Measurements from ENCODE around the gene CCDC38. TPM values are rescaled to one million over a fixed set of nuclear protein-coding genes. Genes with fewer than 3 reads are reported as not detected.

Gene CCDC38
- total RNA-seq, 2 experiments from 2014 or later: not detected

- no peak overlapping the region for H3K27ac Mint-ChIP-seq
- no peaks in the 10 kb centered on the region for H3K36me3 Mint-ChIP-seq (ENCODE audit: low read depth)
- no peak for DNase-seq
- H3K9me3 Mint-ChIP-seq (ENCODE audit: insufficient read depth): no peaks in the 10 kb centered on the region
- H3K27me3 Mint-ChIP-seq (ENCODE audit: low read depth): peaks cover 12% of the 10 kb centered on the region
- no peak for ATAC-seq
- H3K4me3 Mint-ChIP-seq: no peak overlapping the region
- POLR2A ChIA-PET: no interaction called here
- CTCF ChIA-PET: interaction anchor here (0.6 to 6.1 kb wide), 16 partner anchors 10 to 692 kb away, joined by 3 to 79 read pairs (median 4); partner anchors contain the start of genes AMDHD1 and CCDC38
- no peaks in the 10 kb centered on the region for H3K4me1 Mint-ChIP-seq (ENCODE audit: low read depth)
These were observed 23.3 kb downstream of the CCDC38 start for GRCh38 chr12:95919110-95919509.

GRCh38 chr12:95918194-95918993, 24.0 kb downstream of the CCDC38 start:
- POLR2A ChIA-PET: no interaction called here
- peak; percentile 96 for ATAC-seq
- Mint-ChIP-seq H3K27ac (no peak overlapping the region), H3K4me3 (no peak overlapping the region), H3K4me1 (ENCODE audit: low read depth) (no peaks in the 10 kb centered on the region), H3K36me3 (ENCODE audit: low read depth) (no peaks in the 10 kb centered on the region), H3K9me3 (ENCODE audit: insufficient read depth) (no peaks in the 10 kb centered on the region), H3K27me3 (ENCODE audit: low read depth) (peaks cover 12% of the 10 kb centered on the region)
- DNase-seq: peak; percentile 63
- CTCF ChIA-PET: interaction anchor here (0.7 to 6.1 kb wide), 17 partner anchors 10 to 599 kb away, joined by 3 to 79 read pairs (median 4); partner anchors contain the start of genes AMDHD1 and CCDC38

GRCh38 chr12:95909871-95910270, 32.5 kb downstream of the CCDC38 start:
- POLR2A ChIA-PET: no interaction called here
- Mint-ChIP-seq H3K4me1 (ENCODE audit: low read depth) (no peaks in the 10 kb centered on the region), H3K36me3 (ENCODE audit: low read depth) (no peaks in the 10 kb centered on the region), H3K4me3 (no peak overlapping the region), H3K27me3 (ENCODE audit: low read depth) (peaks cover 16% of the 10 kb centered on the region), H3K27ac (no peak overlapping the region), H3K9me3 (ENCODE audit: insufficient read depth) (no peaks in the 10 kb centered on the region)
- ATAC-seq (no peak), DNase-seq (no peak)
- CTCF ChIA-PET: no interaction called here

GRCh38 chr12:95908573-95908972, 33.8 kb downstream of the CCDC38 start:
- Mint-ChIP-seq H3K36me3 (ENCODE audit: low read depth) (no peaks in the 10 kb centered on the region), H3K27ac (no peak overlapping the region), H3K4me3 (no peak overlapping the region), H3K27me3 (ENCODE audit: low read depth) (peaks cover 17% of the 10 kb centered on the region), H3K4me1 (ENCODE audit: low read depth) (no peaks in the 10 kb centered on the region), H3K9me3 (ENCODE audit: insufficient read depth) (no peaks in the 10 kb centered on the region)
- ATAC-seq: no peak
- ChIA-PET POLR2A (no interaction called here), CTCF (interaction anchor here (1.1 kb wide), 1 partner anchor 10 kb away, joined by 10 read pairs; no protein-coding TSS in a partner anchor)
- no peak for DNase-seq

GRCh38 chr12:95898081-95898480, 44.3 kb downstream of the CCDC38 start:
- Mint-ChIP-seq H3K27ac (no peak overlapping the region), H3K36me3 (ENCODE audit: low read depth) (no peaks in the 10 kb centered on the region), H3K27me3 (ENCODE audit: low read depth) (peaks cover 15% of the 10 kb centered on the region), H3K4me3 (no peak overlapping the region), H3K4me1 (ENCODE audit: low read depth) (no peaks in the 10 kb centered on the region), H3K9me3 (ENCODE audit: insufficient read depth) (peaks cover 1% of the 10 kb centered on the region)
- ATAC-seq: no peak
- DNase-seq: no peak
- POLR2A ChIA-PET: no interaction called here
- CTCF ChIA-PET: no interaction called here

GRCh38 chr12:95896846-95897245, 45.6 kb downstream of the CCDC38 start:
- DNase-seq (no peak), ATAC-seq (no peak)
- H3K27me3 Mint-ChIP-seq (ENCODE audit: low read depth): peaks cover 10% of the 10 kb centered on the region
- POLR2A ChIA-PET: no interaction called here
- H3K4me3 Mint-ChIP-seq: no peak overlapping the region
- CTCF ChIA-PET: no interaction called here
- H3K36me3 Mint-ChIP-seq (ENCODE audit: low read depth): no peaks in the 10 kb centered on the region
- no peaks in the 10 kb centered on the region for H3K4me1 Mint-ChIP-seq (ENCODE audit: low read depth)
- H3K9me3 Mint-ChIP-seq (ENCODE audit: insufficient read depth): no peaks in the 10 kb centered on the region
- no peak overlapping the region for H3K27ac Mint-ChIP-seq

- DNase-seq (no peak), ATAC-seq (no peak)
- CTCF ChIA-PET: no interaction called here
- H3K9me3 Mint-ChIP-seq (ENCODE audit: insufficient read depth): no peaks in the 10 kb centered on the region
- H3K4me1 Mint-ChIP-seq (ENCODE audit: low read depth): no peaks in the 10 kb centered on the region
- H3K27ac Mint-ChIP-seq: no peak overlapping the region
- H3K27me3 Mint-ChIP-seq (ENCODE audit: low read depth): peaks cover 10% of the 10 kb centered on the region
- H3K4me3 Mint-ChIP-seq: no peak overlapping the region
- no peaks in the 10 kb centered on the region for H3K36me3 Mint-ChIP-seq (ENCODE audit: low read depth)
- POLR2A ChIA-PET: no interaction called here
These were observed 51.5 kb downstream of the CCDC38 start for GRCh38 chr12:95890958-95891357.

GRCh38 chr12:95887311-95887710, 55.1 kb downstream of the CCDC38 start:
- no peak overlapping the region for H3K4me3 Mint-ChIP-seq
- no peak for DNase-seq
- H3K27me3 Mint-ChIP-seq (ENCODE audit: low read depth): peaks cover 10% of the 10 kb centered on the region
- no peak overlapping the region for H3K27ac Mint-ChIP-seq
- ChIA-PET POLR2A (no interaction called here), CTCF (no interaction called here)
- no peaks in the 10 kb centered on the region for H3K9me3 Mint-ChIP-seq (ENCODE audit: insufficient read depth)
- no peak for ATAC-seq
- H3K4me1 Mint-ChIP-seq (ENCODE audit: low read depth): no peaks in the 10 kb centered on the region
- no peaks in the 10 kb centered on the region for H3K36me3 Mint-ChIP-seq (ENCODE audit: low read depth)

GRCh38 chr12:95884998-95885397, 57.4 kb downstream of the CCDC38 start:
- Mint-ChIP-seq H3K4me1 (ENCODE audit: low read depth) (no peaks in the 10 kb centered on the region), H3K36me3 (ENCODE audit: low read depth) (no peaks in the 10 kb centered on the region)

GRCh38 chr12:95882873-95883272, 59.5 kb downstream of the CCDC38 start:
- POLR2A ChIA-PET: no interaction called here
- H3K9me3 Mint-ChIP-seq (ENCODE audit: insufficient read depth): no peaks in the 10 kb centered on the region
- H3K36me3 Mint-ChIP-seq (ENCODE audit: low read depth): no peaks in the 10 kb centered on the region
- no peaks in the 10 kb centered on the region for H3K4me1 Mint-ChIP-seq (ENCODE audit: low read depth)
- no peak overlapping the region for H3K4me3 Mint-ChIP-seq
- CTCF ChIA-PET: no interaction called here
- DNase-seq (no peak), ATAC-seq (no peak)
- no peak overlapping the region for H3K27ac Mint-ChIP-seq
- peaks cover 7% of the 10 kb centered on the region for H3K27me3 Mint-ChIP-seq (ENCODE audit: low read depth)

More at GRCh38 chr12:95884998-95885397, 57.4 kb downstream of the CCDC38 start:
- Mint-ChIP-seq H3K27me3 (ENCODE audit: low read depth) (peaks cover 7% of the 10 kb centered on the region), H3K27ac (no peak overlapping the region), H3K9me3 (ENCODE audit: insufficient read depth) (no peaks in the 10 kb centered on the region), H3K4me3 (no peak overlapping the region)
- DNase-seq: no peak
- ChIA-PET POLR2A (no interaction called here), CTCF (no interaction called here)
- no peak for ATAC-seq

- Mint-ChIP-seq H3K27ac (no peak overlapping the region), H3K36me3 (ENCODE audit: low read depth) (no peaks in the 10 kb centered on the region), H3K4me1 (ENCODE audit: low read depth) (no peaks in the 10 kb centered on the region), H3K4me3 (no peak overlapping the region), H3K27me3 (ENCODE audit: low read depth) (peaks cover 7% of the 10 kb centered on the region), H3K9me3 (ENCODE audit: insufficient read depth) (no peaks in the 10 kb centered on the region)
- DNase-seq: no peak
- CTCF ChIA-PET: no interaction called here
- ATAC-seq: no peak
- POLR2A ChIA-PET: no interaction called here
These were observed 60.3 kb downstream of the CCDC38 start for GRCh38 chr12:95882080-95882479.

- ATAC-seq: no peak
- ChIA-PET CTCF (no interaction called here), POLR2A (no interaction called here)
These were observed 61.0 kb downstream of the CCDC38 start for GRCh38 chr12:95881331-95881955.

More at GRCh38 chr12:95881331-95881955, 61.0 kb downstream of the CCDC38 start:
- Mint-ChIP-seq H3K27ac (no peak overlapping the region), H3K9me3 (ENCODE audit: insufficient read depth) (no peaks in the 10 kb centered on the region), H3K36me3 (ENCODE audit: low read depth) (no peaks in the 10 kb centered on the region), H3K4me3 (no peak overlapping the region), H3K4me1 (ENCODE audit: low read depth) (no peaks in the 10 kb centered on the region), H3K27me3 (ENCODE audit: low read depth) (peaks cover 7% of the 10 kb centered on the region)
- no peak for DNase-seq

Measured in activated CD8-positive, alpha-beta T cell treated with anti-CD3 and anti-CD28 coated beads, Interleukin-2, amount 10 ng/mL, durations not matched to agents 7 days and 5 days (primary cell).